HG03196 (cell line): ENCODE data around the gene NTS.
A peak's percentile ranks its signal among the peaks of the same experiment; 100 is the strongest.

Source experiments
- ATAC-seq: cut with Tn5 transposase; IDR thresholded peaks from one replicate; pipeline ENCODE4 v1.9.1; 2021; ENCODE audit not compliant: unreplicated experiment

The NTS gene

GRCh38 chr12:85920324-85920947 lies 46.3 kb downstream of the NTS start:
- peak; percentile 59 for ATAC-seq

- no peak for ATAC-seq
These were observed 49.8 kb downstream of the NTS start for GRCh38 chr12:85923767-85924331.

GRCh38 chr12:85927166-85927565 lies 53.1 kb downstream of the NTS start:
- no peak for ATAC-seq
